Gastrocnemius medialis (tissue), 4 donors: Measurements from ENCODE around the gene TSPAN17. TPM values are rescaled to one million over a fixed set of nuclear protein-coding genes. Genes with fewer than 3 reads are reported as not detected.
A peak's percentile ranks its signal among the peaks of the same experiment; 100 is the strongest.

Source experiments
- ATAC-seq, 2 donors: fragments of 150-250 bp; one replicate each; pipeline ENCODE4 v1.9.1; 2016
- DNase-seq, 2 donors: peaks; one replicate each; pipeline ENCODE4 v3.0.0-alpha.2; 2019
- H3K27ac ChIP-seq, 4 donors: fragments of 200-600 bp; sonication (generic); 1 replicate in 1 of 4; 2 replicates in 3 of 4; pipeline ENCODE4 v1.5.1; 2016 to 2018; ENCODE audit warnings: mild to moderate bottlenecking in 2 of 4, moderate library complexity in 1 of 4
- H3K27me3 ChIP-seq, 3 donors: fragments of 200-600 bp; sonication (generic) in 2 of 3; 1 replicate in 1 of 3; 2 replicates in 2 of 3; pipeline versions ENCODE4 v1.5.1 to v1.6.0; 2016 to 2019; ENCODE audit warnings: mild to moderate bottlenecking in 1 of 3, moderate library complexity in 1 of 3
- H3K36me3 ChIP-seq, 2 donors: fragments of 200-600 bp; sonication (generic) in 1 of 2; one replicate each; pipeline ENCODE4 v1.5.1; 2017 to 2018
- H3K4me1 ChIP-seq, 2 donors: fragments of 200-600 bp; sonication (generic) in 1 of 2; one replicate each; pipeline ENCODE4 v1.5.1; 2016 to 2017; ENCODE audit warnings: mild to moderate bottlenecking in 2 of 2
- H3K4me3 ChIP-seq, 4 donors: fragments of 200-600 bp; sonication (generic) in 3 of 4; 1 replicate in 1 of 4; 2 replicates in 3 of 4; pipeline ENCODE4 v1.5.1; 2016 to 2019; ENCODE audit warnings: mild to moderate bottlenecking in 2 of 4
- H3K9me3 ChIP-seq, 3 donors: fragments of 200-600 bp; sonication (generic) in 2 of 3; 1 replicate in 1 of 3; 2 replicates in 2 of 3; pipeline ENCODE4 v1.5.1; 2016 to 2019
- CTCF ChIP-seq, 5 experiments: fragments of 450-650 bp in 3 of 5; fragments of 200-600 bp in 2 of 5; sonication (generic) in 2 of 5; IDR thresholded peaks in 4 of 5; conservative IDR thresholded peaks in 1 of 5; 1 replicate in 4 of 5; 2 replicates in 1 of 5; pipeline ENCODE4 v1.5.1; 2016 to 2019; ENCODE audit warnings: antibody characterized with exemption in 5 of 5, mild to moderate bottlenecking in 3 of 5, moderate library complexity in 3 of 5
- POLR2A ChIP-seq, 2 donors: fragments of 450-650 bp; IDR thresholded peaks; one replicate each; pipeline ENCODE4 v1.6.1; 2017; ENCODE audit warnings: antibody characterized with exemption in 2 of 2, mild to moderate bottlenecking in 2 of 2, moderate library complexity in 2 of 2
- in situ Hi-C, 4 donors: fragments of 200-750 bp; cut with MboI; loops; one replicate each; pipeline versions ENCODE4 v1.15.0 to v1.8.0; 2017; ENCODE audit warnings: low sequenced_read_pairs in 4 of 4
- intact Hi-C: fragments of 100-400 bp; cut with DNase I; formaldehyde crosslinking; loops from one replicate; pipeline ENCODE4 v1.15.1; 2023; ENCODE audit warnings: low total_unique reads
- total RNA-seq, 4 donors: library from RNA; depleted of rRNA; stranded (reverse); fragments of >200 nt; gene quantifications; one replicate each; pipeline versions ENCODE4 v1.1.0 to v1.2.3, GENCODE V29; 2016

TSPAN17 gene
- total RNA-seq, 4 donors from 2014 or later = 13.3 to 35.7 (median 27.2) TPM

- DNase-seq (no peak), ATAC-seq (peak; percentile 76 to 81)
- Histone ChIP-seq H3K4me1 (peaks cover 0 to 4% of the 10 kb centered on the region in 2 donors), H3K9me3 (no peaks in the 10 kb centered on the region), H3K27me3 (peaks cover 8 to 19% (median 13%) of the 10 kb centered on the region in 3 donors), H3K4me3 (peak within 1 kb of the TSS; percentile 51 to 60 (median 57)), H3K27ac (peak within 1 kb of the TSS in 1 of 4 donors; percentile 19), H3K36me3 (no peaks in the 10 kb centered on the region)
- intact Hi-C loops = no loop called here
- in situ Hi-C loops = no loop called here
- TF ChIP-seq POLR2A (IDR thresholded peaks at IDR 0.05) = no peak
- TF ChIP-seq CTCF (IDR thresholded peaks at IDR 0.05 in 4 of 5, conservative IDR thresholded peaks at IDR 0.05 in 1 of 5) = peak in 4 of 5 experiments; percentile 21 to 47 (median 26)
Measured at GRCh38 chr5:176609724-176610434, 37.4 kb upstream of the TSPAN17 start, which contains the start of gene GPRIN1. GPRIN1 (minus strand) TSS chr5:176610156; CDS start chr5:176599834, 10,322 bp downstream.

- ATAC-seq = no peak
- DNase-seq = no peak
- Histone ChIP-seq H3K9me3 (no peaks in the 10 kb centered on the region), H3K4me3 (peak overlapping the region; percentile 51 to 60 (median 57)), H3K36me3 (no peaks in the 10 kb centered on the region), H3K4me1 (peaks cover 0 to 4% of the 10 kb centered on the region in 2 donors), H3K27me3 (peaks cover 8 to 19% (median 15%) of the 10 kb centered on the region in 3 donors), H3K27ac (peak overlapping the region in 1 of 4 donors; percentile 19)
- intact Hi-C loops = no loop called here
- no peak for TF ChIP-seq CTCF (IDR thresholded peaks at IDR 0.05 in 4 of 5, conservative IDR thresholded peaks at IDR 0.05 in 1 of 5)
- TF ChIP-seq POLR2A (IDR thresholded peaks at IDR 0.05) = no peak
- in situ Hi-C loops = no loop called here
Measured at GRCh38 chr5:176610435-176610773, 36.9 kb upstream of the TSPAN17 start.

- ATAC-seq (no peak), DNase-seq (peak in 1 of 2 donors; percentile 32)
- Histone ChIP-seq H3K4me3 (no peak overlapping the region), H3K36me3 (no peaks in the 10 kb centered on the region), H3K4me1 (peaks cover 0 to 4% of the 10 kb centered on the region in 2 donors), H3K9me3 (no peaks in the 10 kb centered on the region), H3K27ac (no peak overlapping the region), H3K27me3 (peaks cover 8 to 19% (median 15%) of the 10 kb centered on the region in 3 donors)
- intact Hi-C loops = loop anchor here (1.0 kb wide), 1 partner anchor 36 kb away; the partner anchor contains the start of gene TSPAN17
- TF ChIP-seq POLR2A (IDR thresholded peaks at IDR 0.05) (no peak), CTCF (IDR thresholded peaks at IDR 0.05 in 4 of 5, conservative IDR thresholded peaks at IDR 0.05 in 1 of 5) (no peak)
- in situ Hi-C loops = no loop called here
Measured at GRCh38 chr5:176611435-176611834, 35.8 kb upstream of the TSPAN17 start.

- peaks cover 8 to 19% (median 15%) of the 10 kb centered on the region in 3 donors for H3K27me3 ChIP-seq
Measured at GRCh38 chr5:176612008-176612407, 35.3 kb upstream of the TSPAN17 start.

More at GRCh38 chr5:176612008-176612407, 35.3 kb upstream of the TSPAN17 start:
- in situ Hi-C loops = no loop called here
- intact Hi-C loops = no loop called here
- H3K27ac ChIP-seq = no peak overlapping the region
- H3K9me3 ChIP-seq = no peaks in the 10 kb centered on the region
- no peak for TF ChIP-seq CTCF (IDR thresholded peaks at IDR 0.05 in 4 of 5, conservative IDR thresholded peaks at IDR 0.05 in 1 of 5)
- TF ChIP-seq POLR2A (IDR thresholded peaks at IDR 0.05) = no peak
- H3K4me1 ChIP-seq = peaks cover 0 to 4% of the 10 kb centered on the region in 2 donors
- H3K36me3 ChIP-seq = no peaks in the 10 kb centered on the region
- no peak overlapping the region for H3K4me3 ChIP-seq
- ATAC-seq = no peak
- no peak for DNase-seq
